Measurements from ENCODE around the gene ANKS1B.
"Not testable (repeated sequence)": the region's sequence is repeated elsewhere in the genome, so short reads cannot be mapped to it uniquely, and the experiment has no call there.

ANKS1B gene

DNA sequence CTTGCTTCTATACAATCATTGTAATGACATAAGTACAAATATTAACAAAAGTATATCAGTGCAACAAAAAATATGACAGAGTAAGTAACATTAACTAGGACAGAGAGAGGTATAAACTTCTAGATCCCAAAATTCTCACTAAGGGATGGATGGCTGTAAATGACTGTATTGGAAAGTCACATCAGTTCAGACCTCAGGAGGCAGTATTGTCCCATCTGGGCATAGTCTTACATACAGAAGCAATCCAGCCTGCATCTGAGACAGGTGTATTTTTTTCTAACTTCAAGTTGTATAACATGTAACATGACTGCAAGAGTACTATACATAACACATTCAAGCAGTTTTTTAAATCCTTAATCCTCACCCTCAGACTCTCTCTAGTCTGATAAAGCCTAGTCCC, 238.2 kb downstream of the ANKS1B start:
- DNase-seq: no peak

DNA sequence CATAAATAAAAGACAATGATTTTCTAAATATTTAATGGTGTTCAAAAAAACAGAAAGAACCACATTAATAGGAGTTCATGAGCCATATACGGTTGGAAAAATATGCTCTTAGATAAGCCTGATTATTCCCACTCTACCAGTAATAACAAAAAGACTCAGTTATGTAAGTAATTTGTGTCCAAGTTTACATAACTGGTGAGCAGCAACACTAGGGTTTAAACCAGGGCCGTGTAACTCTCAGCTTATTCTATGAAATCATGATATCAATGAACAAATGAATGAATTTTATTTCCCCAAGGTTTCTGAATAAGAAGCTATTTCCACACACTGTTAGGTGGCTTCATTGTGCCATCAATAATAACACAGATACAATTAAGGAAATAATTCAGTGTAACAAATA, 238.8 kb downstream of the ANKS1B start:
- no peak for DNase-seq

DNA sequence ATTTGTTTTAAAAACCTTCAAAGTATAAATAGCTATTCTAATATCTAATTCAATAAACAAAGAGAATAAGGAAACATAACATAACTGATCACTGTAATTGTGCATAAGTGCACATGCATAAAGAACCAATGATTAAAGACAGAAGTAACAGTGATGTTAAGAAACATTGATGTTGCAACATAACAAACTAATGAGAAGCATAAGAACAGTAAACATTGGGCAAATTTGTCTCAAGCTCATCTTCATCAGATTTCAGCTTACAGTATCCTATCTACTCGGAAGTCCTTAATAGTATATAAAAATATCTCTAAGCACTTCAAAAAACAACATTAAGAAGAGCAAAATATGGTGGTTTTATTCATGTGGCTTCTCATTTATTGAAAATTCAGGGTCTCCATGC, 239.6 kb downstream of the ANKS1B start:
- DNase-seq: no peak

DNA sequence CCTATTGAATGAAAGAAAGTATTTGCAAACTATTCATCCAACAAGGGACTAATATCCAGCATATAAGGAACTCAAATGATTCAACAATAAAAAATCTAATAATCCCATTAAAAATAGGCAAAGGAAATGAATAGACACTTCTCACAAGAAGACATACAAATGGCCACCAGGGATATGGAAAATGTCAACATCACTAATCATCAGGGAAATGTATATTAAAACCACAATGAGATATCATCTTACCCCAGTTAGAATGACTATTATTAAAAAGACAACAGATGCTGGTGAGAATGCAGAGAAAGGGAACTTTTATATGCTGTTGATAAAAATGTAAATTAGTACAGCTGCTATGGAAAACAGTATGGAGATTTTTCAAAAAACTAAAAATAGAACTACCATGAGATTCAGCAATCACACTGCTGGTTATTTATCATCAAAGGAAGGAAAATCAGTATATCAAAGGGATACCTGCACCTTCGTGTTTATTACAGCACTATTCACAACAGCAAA, 247.9 kb downstream of the ANKS1B start:
- DNase-seq: no peak

DNA sequence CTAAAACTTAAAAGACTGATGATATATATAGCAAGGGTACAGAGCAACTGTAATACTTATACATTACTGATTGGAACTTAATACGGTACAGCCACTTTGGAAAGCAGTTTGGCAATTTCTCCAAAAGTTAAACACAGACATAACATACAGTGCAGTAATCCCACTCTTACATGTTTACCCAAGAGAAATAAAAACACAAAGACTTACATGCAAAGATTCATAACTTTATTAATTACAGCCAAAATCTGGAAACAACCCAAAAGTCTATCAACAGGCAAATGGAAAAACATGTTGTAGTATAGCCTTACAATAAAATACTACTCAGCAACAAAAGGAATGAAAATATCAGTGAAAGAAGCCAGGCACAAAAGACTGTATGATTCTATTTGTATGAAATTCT, 252.6 kb downstream of the ANKS1B start:
- no peak for DNase-seq

DNA sequence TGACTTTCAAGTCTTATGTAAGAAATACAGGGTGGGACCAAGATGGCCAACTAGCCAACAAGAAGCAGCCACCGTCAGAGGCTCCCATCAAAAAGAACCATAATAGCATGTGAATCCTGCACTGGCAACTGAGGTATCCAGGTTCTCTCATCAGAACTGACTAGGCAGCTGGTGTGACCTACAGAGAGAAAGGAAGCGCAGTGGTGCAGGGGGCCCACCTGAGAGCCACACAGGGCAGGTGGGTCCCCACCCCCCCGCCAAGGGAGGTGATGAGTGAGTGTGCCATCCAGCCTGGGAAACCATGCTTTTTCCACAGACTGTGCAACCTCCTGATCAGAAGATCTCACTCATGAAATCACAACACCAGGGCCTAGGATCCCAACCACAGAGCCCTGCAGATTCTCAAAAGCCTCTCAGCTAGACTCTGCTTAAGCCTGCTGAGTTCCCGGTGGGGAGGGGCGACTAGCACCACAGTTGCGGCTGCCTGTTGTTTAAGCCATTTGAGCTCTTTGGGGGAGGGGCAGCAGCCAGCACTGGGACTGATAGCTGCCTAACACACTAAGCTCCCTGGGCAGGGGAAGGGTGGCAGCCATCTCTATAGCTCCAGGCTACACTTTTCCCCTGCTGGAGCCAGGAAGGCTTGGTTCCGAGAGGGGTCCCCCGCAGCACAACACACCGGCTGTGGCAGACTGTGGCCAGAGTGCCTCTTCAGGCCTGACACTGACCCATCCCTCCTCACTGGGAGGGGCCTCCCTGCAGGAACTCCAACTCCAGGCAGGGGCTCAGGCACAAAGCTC, 261.8 kb downstream of the ANKS1B start:
- DNase-seq: no peak

DNA sequence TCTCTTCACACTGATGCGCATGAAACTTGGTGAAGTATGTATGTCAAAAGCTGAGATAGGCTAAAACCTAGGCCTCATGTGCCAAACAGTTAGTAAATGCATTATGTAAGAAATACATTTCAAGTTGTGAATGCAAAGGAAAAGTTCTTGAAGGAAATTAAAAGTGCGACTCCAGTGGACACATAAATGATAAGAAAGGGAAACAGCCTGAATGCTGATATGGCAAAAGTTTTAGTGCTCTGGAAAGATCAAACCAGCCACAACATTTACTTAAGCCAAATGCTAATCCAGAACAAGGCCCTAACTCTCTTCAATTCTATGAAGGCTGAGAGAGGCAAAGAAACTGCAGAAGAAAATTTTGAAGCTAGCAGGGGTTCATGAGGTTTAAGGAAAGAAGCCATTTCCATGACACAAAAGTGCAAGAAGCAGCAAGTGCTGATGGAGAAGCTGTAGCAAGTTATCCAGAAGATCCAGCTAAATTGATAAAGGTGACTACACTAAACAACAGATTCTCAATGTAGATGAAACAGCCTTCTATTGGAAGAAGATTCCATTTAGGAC, 262.9 kb downstream of the ANKS1B start:
- DNase-seq: no peak

DNA sequence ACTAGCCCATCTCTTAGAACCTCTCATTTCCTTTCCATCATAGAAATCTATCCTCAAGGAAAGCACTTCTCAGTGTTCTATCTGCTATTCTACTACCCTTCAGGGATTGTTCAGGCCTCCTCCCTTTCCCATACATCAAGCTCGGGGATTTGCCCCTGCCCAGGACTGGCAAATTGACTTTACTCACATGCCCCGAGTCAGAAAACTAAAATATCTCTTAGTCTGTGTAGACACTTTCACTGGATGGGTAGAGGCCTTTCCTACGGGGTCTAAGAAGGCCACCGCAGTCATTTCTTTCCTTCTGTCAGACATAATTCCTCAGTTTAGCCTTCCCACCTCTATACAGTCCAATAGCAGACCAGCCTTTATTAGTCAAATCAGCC, 264.7 kb downstream of the ANKS1B start:
- not testable (repeated sequence) for DNase-seq

DNA sequence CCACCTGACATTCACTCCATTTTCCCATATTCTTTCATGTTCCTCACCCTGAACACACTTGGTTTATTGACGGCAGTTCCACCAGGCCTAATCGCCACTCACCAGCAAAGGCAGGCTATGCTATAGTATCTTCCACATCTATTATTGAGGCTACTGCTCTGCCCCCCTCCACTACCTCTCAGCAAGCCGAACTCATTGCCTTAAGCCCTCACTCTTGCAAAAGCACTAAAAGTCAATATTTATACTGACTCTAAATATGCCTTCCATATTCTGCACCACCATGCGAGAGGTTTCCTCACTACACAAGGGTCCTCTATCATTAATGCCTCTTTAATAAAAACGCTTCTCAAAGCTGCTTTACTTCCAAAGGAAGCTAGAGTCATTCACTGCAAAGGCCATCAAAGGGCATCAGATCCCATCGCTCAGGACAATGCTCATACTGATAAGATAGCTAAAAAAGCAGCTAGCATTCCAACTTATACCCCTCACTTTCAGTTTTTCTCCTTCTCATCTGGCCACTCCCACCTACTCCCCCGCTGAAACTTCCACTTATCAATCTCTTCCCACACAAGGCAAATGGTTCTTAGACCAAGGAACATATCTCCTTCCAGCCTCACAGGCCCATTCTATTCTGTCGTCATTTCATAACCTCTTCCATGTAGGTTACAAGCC, 265.2 kb downstream of the ANKS1B start:
- DNase-seq: not testable (repeated sequence)

DNA sequence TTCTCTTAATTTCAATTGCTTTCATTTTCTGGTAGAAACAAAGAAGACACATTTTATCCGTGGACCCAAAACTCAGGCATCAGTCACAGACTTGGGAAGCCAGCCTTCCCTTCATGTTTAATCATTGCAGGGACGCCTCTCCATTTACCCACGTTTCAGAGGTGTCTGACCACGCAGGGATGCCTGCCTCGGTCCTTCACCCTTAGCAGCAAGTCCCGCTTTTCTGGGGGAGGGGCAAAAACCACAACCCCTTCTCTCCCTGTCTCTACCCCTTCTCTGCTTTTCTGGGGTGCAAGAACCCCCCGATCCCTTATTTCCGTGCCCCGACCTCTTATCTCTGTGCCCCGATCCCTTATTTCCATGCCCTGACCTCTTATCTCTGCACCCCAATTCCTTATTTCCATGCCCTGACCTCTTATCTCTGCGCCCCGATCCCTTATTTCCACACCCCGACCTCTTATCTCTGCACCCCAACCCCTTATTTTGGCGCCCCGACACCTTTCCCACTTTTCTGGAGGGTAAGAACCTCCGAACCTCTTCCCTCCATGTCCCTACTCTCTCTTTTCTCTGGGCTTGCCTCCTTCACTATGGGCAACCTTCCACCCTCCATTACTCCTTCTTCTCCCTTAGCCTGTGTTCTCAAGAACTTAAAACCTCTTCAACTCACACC, 268.8 kb downstream of the ANKS1B start:
- DNase-seq: not testable (repeated sequence)

DNA sequence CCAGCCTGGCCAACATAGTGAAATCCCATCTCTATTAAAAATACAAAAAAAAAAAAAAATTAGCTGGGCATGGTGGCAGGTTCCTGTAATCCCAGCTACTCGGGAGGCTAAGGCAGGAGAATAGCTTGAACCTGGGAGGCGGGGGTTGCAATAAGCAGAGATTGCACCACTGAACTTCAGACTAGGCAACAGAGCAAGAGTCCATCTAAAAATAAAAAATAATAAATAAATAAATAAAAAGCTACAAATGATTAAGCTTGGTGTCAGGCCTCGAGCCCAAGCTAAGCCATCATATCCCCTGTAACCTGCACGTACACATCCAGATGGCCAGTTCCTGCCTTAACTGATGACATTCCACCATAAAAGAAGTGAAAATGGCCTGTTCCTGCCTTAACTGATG, 269.8 kb downstream of the ANKS1B start:
- DNase-seq: not testable (repeated sequence)

DNA sequence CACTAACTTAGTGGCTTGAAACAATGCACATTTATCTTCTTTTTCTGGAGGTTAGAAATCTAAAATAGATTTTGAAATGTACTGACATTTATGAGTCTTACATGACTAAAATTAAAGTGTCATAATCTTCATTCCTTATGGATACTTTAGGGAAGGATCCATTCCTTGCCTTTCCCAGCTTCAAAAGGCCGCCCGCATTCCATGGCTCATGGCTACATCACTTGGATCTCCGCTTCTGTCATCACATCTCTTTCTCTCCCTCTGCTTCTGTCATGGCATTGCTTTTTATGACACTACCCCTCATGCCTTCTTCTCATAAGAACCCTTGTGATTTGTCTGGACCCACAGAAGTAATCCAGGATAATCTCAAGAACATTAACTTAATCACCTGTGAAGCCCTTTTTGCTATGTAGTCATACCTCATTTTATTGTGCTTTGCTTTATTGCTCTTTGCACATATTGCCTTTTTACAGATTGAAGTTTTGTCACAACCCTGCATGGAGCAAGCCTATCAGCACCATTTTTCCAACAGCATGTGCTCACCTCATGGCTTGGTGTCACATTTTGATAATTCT, 270.7 kb downstream of the ANKS1B start:
- no peak for DNase-seq

DNA sequence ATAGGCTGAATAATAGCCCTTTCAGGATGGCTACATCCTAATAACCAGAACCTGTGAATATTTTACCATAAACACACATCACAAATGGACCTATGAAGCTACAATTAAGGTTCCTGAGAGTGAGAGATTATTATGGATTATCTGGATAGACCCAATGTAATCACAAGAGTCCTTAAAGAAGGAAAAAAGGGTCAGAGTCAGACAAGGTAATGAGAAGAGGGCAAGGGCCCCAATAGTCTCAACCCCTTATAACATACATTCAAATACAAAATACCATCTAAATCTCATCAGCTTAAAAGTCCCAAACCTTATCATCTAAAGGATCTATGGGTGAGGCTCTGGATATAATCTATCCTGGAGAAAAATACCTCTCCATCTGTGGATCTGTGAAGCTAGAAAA, 272.5 kb downstream of the ANKS1B start:
- DNase-seq: no peak

DNA sequence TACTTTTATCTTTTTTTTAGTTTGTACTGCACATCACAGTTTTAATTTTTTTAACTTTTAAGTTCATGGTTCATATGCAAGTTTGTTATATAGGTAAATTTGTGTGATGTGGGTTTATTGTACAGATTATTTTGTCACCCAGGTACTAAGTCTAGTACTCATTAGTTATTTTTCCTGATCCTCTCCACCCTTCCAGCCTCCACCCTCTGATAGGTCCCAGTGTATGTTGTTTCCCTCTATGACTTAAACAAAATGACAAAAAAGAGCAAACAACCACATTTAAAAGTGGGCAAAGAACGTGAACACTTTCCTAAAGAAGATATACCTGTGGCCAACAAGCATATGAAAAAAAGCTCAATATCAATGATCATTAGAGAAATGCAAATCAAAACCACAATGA, 273.5 kb downstream of the ANKS1B start:
- DNase-seq: no peak

DNA sequence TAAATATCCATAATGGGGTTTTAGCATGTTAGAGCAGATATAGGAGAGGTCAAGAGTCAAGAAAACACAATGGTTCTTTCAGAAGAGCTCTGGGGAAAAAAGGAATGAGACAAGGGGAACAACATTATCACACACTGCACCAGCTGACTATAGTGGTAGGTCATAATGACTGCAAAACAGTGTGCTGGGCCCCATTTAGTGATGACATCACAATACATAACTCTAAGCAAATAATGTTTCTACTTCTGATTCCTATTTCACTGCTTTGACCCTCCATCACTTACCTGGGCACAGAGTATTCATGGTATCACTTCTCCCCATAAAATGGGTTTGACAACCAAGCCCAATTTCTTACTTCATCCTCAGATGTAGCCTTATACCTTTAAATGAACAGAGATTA, 275.1 kb downstream of the ANKS1B start:
- no peak for DNase-seq

DNA sequence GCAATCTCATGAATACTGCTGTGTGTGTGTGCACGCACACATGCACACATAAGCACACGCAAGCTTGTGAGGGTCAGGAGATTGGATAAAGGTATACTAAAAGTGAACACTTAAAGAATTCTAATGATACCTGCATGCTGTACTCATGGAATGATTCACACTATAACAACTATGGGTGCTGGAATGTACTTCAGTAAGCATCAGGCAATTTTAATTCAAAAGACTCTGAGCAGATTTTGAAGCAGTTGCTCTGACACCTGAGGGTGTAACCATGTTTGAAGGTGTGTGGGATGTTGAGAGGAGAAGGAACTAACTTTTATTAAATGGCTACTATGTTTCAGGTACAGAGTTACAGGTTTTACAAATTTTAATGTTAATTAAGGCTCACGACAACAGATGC, 275.6 kb downstream of the ANKS1B start:
- no peak for DNase-seq

DNA sequence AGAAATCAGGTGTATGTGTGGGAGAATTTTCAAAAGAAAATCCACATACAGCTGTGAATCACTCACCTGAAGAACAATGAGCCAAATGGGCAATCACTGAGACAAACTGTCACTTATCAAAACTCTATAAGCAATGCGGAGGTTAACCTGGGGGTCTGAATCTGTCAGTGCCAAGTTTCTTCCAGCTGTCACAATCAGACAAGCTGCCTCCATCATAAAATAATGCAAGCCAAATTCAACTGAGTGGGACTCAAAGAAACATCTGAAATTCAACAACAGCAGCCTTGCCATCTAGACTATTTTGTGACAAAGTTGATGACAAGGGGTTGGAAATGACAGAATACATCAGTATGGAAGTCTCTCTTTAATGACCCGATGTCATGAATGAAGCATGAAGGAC, 276.9 kb downstream of the ANKS1B start:
- DNase-seq: no peak

DNA sequence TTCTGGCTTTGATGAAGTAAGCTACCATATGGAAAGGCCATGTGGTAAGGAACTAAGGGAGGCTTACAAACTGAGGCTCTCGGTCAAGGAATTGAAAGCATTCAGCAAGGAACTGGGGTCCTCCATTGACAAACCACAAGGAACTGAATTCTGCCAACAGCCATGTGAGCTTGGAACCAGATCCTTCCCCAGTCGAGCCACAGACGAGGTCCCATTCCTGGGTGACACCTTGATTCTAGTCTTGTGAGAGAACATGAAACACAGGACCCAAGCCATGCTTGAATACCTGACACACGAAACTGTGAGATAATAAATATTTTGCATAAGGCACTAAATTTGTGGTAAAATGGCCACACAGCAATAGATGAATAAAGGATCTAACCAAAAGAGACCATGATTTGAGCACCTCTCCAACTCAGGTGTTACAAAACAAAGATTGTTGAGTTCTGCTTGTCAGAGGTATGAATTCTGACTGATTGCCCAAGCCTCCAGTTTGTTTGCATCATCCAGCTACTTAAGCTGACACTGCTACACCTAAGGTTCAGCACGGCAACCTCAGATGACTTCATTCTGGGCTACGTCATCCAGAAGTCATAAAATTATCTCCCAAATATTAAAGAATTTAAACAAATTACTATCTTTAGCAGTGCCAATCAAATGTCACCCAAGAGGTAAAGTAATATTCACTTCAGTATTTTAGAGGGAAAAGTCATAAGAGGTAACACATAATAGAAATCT, 277.8 kb downstream of the ANKS1B start:
- no peak for DNase-seq

DNA sequence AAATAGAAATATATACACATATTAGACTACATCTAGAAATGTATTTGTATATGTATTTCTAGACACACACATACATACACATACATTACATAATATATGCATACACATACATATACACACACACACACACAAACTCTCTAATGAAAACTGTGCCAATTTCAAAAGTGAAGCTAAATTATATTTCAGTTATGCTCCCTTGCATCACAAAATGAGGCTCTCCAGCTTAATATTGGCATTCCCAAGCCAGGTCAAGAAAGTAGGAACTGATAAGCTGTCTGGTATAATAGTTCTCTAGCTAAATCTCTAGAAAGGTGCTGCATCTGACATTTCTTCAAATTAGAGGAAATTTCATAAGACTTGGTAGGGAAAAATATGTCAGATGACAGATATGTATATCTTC, 280.3 kb downstream of the ANKS1B start:
- DNase-seq: no peak

DNA sequence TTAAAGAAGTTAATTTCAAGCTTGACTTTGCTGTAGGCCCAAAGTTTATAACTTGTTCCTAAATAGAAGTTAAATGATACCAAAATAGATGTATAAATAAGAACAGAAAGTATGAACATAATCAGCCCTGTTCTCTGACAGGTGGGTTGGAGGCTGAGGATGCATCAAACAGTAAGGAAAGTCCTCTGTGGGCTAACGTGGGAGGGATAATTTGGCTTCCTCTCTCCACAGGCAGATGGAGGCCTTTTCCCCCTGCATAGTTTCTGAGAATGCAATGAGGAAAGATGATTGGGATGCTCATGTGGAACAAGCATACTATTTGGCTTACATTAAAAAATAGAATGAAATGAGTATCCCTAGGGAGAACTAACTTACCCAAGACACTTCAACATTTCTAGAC, 280.7 kb downstream of the ANKS1B start:
- no peak for DNase-seq

DNA sequence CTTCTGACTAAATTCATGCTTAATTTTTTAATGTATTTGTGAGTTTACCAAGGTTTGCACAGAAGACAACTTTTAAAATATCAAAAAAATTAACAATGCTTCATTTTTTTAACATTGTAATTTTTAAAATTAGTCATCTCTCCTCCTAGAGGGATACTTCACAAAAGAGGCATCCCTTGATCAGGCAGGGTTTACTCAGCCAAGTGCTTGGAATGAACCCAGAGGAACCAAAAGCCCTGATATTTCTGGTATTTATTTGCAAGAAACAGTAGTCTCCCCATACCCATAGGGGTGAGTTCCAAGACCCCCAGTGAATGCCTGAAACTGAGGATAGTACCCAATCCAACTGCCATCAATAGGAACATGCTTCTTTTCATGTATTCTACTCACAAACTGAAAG, 284.7 kb downstream of the ANKS1B start:
- no peak for DNase-seq

DNA sequence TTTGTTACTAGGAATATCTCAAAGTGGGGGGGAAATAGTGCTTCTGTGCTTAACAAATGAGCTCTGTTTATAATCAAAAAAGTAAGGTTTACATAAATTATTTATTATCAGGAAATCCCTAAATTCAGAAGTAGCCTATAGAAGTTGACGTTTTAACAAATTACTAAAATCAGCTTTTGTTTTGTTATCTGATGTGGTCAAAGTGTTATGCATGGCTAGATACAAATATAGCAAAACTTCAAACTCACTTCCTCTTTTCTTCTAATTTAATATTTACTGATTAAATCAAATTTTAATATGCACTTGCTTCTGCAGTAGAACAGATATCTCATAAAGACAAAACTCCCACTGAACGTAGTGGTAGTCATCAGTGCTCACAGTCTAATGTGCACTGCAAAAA, 289.7 kb downstream of the ANKS1B start:
- no peak for DNase-seq

DNA sequence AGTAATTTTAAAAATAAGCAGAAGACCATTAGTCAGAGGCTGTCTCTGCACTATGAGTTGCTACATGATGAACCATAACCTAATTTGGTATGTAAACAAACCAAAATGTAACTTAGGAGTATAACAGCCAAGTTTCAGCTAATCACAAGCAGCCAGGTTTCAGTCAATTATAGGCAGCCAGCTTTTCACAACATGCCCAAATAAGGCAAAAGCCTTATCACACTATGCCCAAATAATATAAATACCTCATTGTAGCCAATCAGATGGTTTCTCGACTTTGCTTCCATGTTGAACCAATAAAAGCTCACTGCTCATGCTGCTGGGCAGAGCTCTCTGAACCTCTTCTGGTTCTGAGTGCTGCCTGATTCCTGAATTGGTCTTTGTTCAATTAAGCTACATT, 298.6 kb downstream of the ANKS1B start:
- no peak for DNase-seq

Data from CD4-positive, alpha-beta T cell treated with Interleukin-17A for 1 hour (primary cell).